Ishikawa (cell line): Measurements from ENCODE around the gene SHLD3.
A peak's percentile ranks its signal among the peaks of the same experiment; 100 is the strongest.

Experiments
- CEBPB ChIP-seq: IDR thresholded peaks from 2 replicates; pipeline ENCODE4 v1.6.1; 2012
- CREB1 ChIP-seq: IDR thresholded peaks from 2 replicates; pipeline ENCODE4 v1.6.1; 2012; ENCODE audit warnings: low read depth
- EGR1 ChIP-seq: IDR thresholded peaks from 2 replicates; pipeline ENCODE4 v1.6.1; 2012
- EP300 ChIP-seq: IDR thresholded peaks from 2 replicates; pipeline ENCODE4 v1.6.1; 2012; ENCODE audit warnings: borderline replicate concordance
- FOXM1 ChIP-seq: IDR thresholded peaks from 2 replicates; pipeline ENCODE4 v1.6.1; 2012; ENCODE audit warnings: low read depth, borderline replicate concordance
- MAX ChIP-seq: IDR thresholded peaks from 2 replicates; pipeline ENCODE4 v1.6.1; 2012
- NFIC ChIP-seq: IDR thresholded peaks from 2 replicates; pipeline ENCODE4 v1.6.1; 2012
- RAD21 ChIP-seq: IDR thresholded peaks from 2 replicates; pipeline ENCODE4 v1.6.1; 2012; ENCODE audit warnings: low read depth
- REST ChIP-seq: IDR thresholded peaks from 2 replicates; pipeline ENCODE4 v1.6.1; 2012; ENCODE audit warnings: low read depth, mild to moderate bottlenecking
- TAF1 ChIP-seq: IDR thresholded peaks from 2 replicates; pipeline ENCODE4 v1.6.1; 2012; ENCODE audit warnings: low read depth, mild to moderate bottlenecking
- TCF12 ChIP-seq: IDR thresholded peaks from 2 replicates; pipeline ENCODE4 v1.6.1; 2012; ENCODE audit warnings: low read depth
- TEAD4 ChIP-seq: IDR thresholded peaks from 2 replicates; pipeline ENCODE4 v1.6.1; 2012
- USF1 ChIP-seq: IDR thresholded peaks from 2 replicates; pipeline ENCODE4 v1.6.1; 2012
- YY1 ChIP-seq: IDR thresholded peaks from 2 replicates; pipeline ENCODE4 v1.6.1; 2012; ENCODE audit warnings: low read depth
- ZBTB7A ChIP-seq: IDR thresholded peaks from 2 replicates; pipeline ENCODE4 v1.6.1; 2012; ENCODE audit warnings: low read depth

Gene SHLD3

GRCh38 chr5:65663804-65664521 lies 39.1 kb downstream of the SHLD3 start:
- no peak for TF ChIP-seq FOXM1
- no peak for TF ChIP-seq EP300
- no peak for TF ChIP-seq CREB1
- peak; percentile 48; the same call in 1 of the 2 replicates for TF ChIP-seq TEAD4
- TF ChIP-seq CEBPB = no peak
- no peak for TF ChIP-seq NFIC

GRCh38 chr5:65668696-65669095 lies 43.9 kb downstream of the SHLD3 start:
- TF ChIP-seq TCF12 (no peak), USF1 (no peak), TEAD4 (no peak), YY1 (no peak), EGR1 (no peak), RAD21 (no peak), EP300 (no peak), ZBTB7A (no peak), FOXM1 (no peak)

- TF ChIP-seq USF1 (no peak), EP300 (no peak), MAX (no peak), RAD21 (no peak), FOXM1 (no peak), TCF12 (no peak), TEAD4 (no peak), EGR1 (no peak), NFIC (no peak), REST (no peak)
These were observed 48.0 kb downstream of the SHLD3 start for GRCh38 chr5:65672796-65673195.

- TF ChIP-seq RAD21 (no peak), TEAD4 (no peak), EP300 (no peak), ZBTB7A (no peak), CREB1 (no peak), FOXM1 (no peak), NFIC (no peak), REST (no peak), TCF12 (no peak), CEBPB (no peak), USF1 (no peak), MAX (no peak), YY1 (no peak), TAF1 (no peak), EGR1 (no peak)
These were observed 49.9 kb downstream of the SHLD3 start for GRCh38 chr5:65674749-65675148.
